Naive thymus-derived CD8-positive, alpha-beta T cell (primary cell): ENCODE results near the gene CDKN2A. TPM values are rescaled to one million over a fixed set of nuclear protein-coding genes. Genes with fewer than 3 reads are reported as not detected.

Experiments
- ATAC-seq, 2 donors: fragments of 150-1000 bp; cut with Tn5 transposase in 1 of 2; sonication (Bioruptor Pico), chemical (Tn5 transposase) in 1 of 2; 1 replicate in 1 of 2; 2 replicates in 1 of 2; pipeline ENCODE4 v1.10.0; 2021; ENCODE audit warnings: mild to moderate bottlenecking in 2 of 2, moderate library complexity in 2 of 2
- POLR2A ChIA-PET: fragments of 350-600 bp; sonication (Branson Sonifier 250); formaldehyde crosslinking; loops from one replicate; lab custom pipeline; 2021; ENCODE audit warnings: antibody characterized with exemption; lab: Charles Lee
- DNase-seq, 10 donors: peaks; one replicate each; pipeline versions ENCODE4 v3.0.0 to v3.0.0-alpha.2; 2020 to 2022
- H3K27ac Mint-ChIP-seq, 10 donors: one replicate each; pipeline ENCODE4 v1.8.0; 2020 to 2022; ENCODE audit warnings: mild to moderate bottlenecking in 10 of 10, mixed read lengths in 10 of 10, moderate library complexity in 4 of 10, inconsistent platforms in 1 of 10
- H3K27me3 Mint-ChIP-seq, 5 donors: one replicate each; pipeline ENCODE4 v1.8.0; 2021 to 2022; ENCODE audit warnings: mixed read lengths in 5 of 5
- H3K36me3 Mint-ChIP-seq, 3 donors: one replicate each; pipeline ENCODE4 v1.8.0; 2020 to 2022; ENCODE audit warnings: mixed read lengths in 3 of 3, mild to moderate bottlenecking in 2 of 3, inconsistent platforms in 1 of 3
- H3K4me1 Mint-ChIP-seq, 4 donors: one replicate each; pipeline ENCODE4 v1.8.0; 2021 to 2022; ENCODE audit warnings: mixed read lengths in 4 of 4
- H3K4me3 Mint-ChIP-seq, 10 donors: one replicate each; pipeline ENCODE4 v1.8.0; 2020 to 2022; ENCODE audit warnings: mild to moderate bottlenecking in 10 of 10, mixed read lengths in 10 of 10, moderate library complexity in 6 of 10, inconsistent platforms in 1 of 10
- H3K9me3 Mint-ChIP-seq, 9 donors: one replicate each; pipeline ENCODE4 v1.8.0; 2020 to 2022; ENCODE audit warnings: mixed read lengths in 9 of 9, mild to moderate bottlenecking in 3 of 9, inconsistent platforms in 1 of 9, moderate library complexity in 1 of 9
- polyA plus RNA-seq, 3 donors: library from polyadenylated mRNA; unstranded; fragments of 300-500 nt; fragmentation: Illumina TruSeq; gene quantifications; one replicate each; pipeline ENCODE4 v1.2.3, GENCODE V29; 2021
- total RNA-seq, 8 experiments: library from RNA in 2 of 8; stranded (reverse) in 2 of 8; gene quantifications; one replicate each; pipeline ENCODE4 v1.2.3 and lab custom pipeline; 2021 to 2026

Gene CDKN2A
- total and polyA plus RNA-seq, 5 experiments from 2014 or later, result 0.16 to 4.6 (median 0.77) TPM; not detected in 1

GRCh38 chr9:21972361-21972760 lies 21.8 kb downstream of the CDKN2A start:
- POLR2A ChIA-PET, result no interaction called here
- peaks cover 63 to 98% (median 88%) of the 10 kb centered on the region in 5 donors for H3K27me3 Mint-ChIP-seq
- H3K9me3 Mint-ChIP-seq, result peaks cover 0 to 65% (median 23%) of the 10 kb centered on the region in 9 donors
- ATAC-seq, result no peak
- DNase-seq, result no peak
- peaks cover 21 to 36% (median 26%) of the 10 kb centered on the region in 3 donors for H3K36me3 Mint-ChIP-seq
- H3K4me1 Mint-ChIP-seq, result peaks cover 13 to 32% (median 26%) of the 10 kb centered on the region in 4 donors
- peak overlapping the region in 1 of 10 donors; percentile 43 for H3K27ac Mint-ChIP-seq
- no peak overlapping the region for H3K4me3 Mint-ChIP-seq

- Mint-ChIP-seq H3K9me3 (peaks cover 0 to 68% (median 35%) of the 10 kb centered on the region in 9 donors), H3K27ac (peak overlapping the region in 2 of 10 donors; percentile 13 to 28), H3K4me1 (peaks cover 13 to 34% (median 28%) of the 10 kb centered on the region in 4 donors), H3K4me3 (no peak overlapping the region), H3K27me3 (peaks cover 64 to 100% (median 84%) of the 10 kb centered on the region in 5 donors), H3K36me3 (peaks cover 21 to 42% (median 25%) of the 10 kb centered on the region in 3 donors)
- no peak for ATAC-seq
- POLR2A ChIA-PET, result interaction anchor here (0.6 to 0.7 kb wide), 2 partner anchors 81 to 508 kb away, joined by 3 to 5 read pairs; no protein-coding TSS in a partner anchor
- DNase-seq, result no peak
Measured at GRCh38 chr9:21970800-21971640, 23.2 kb downstream of the CDKN2A start.

GRCh38 chr9:21969951-21970799 lies 24.0 kb downstream of the CDKN2A start:
- DNase-seq (no peak), ATAC-seq (no peak)
- Mint-ChIP-seq H3K36me3 (peaks cover 24 to 42% (median 25%) of the 10 kb centered on the region in 3 donors), H3K27me3 (peaks cover 62 to 100% (median 84%) of the 10 kb centered on the region in 5 donors), H3K9me3 (peaks cover 0 to 73% (median 37%) of the 10 kb centered on the region in 9 donors), H3K4me1 (peaks cover 9 to 38% (median 30%) of the 10 kb centered on the region in 4 donors), H3K27ac (peak overlapping the region in 2 of 10 donors; percentile 13 to 29), H3K4me3 (peak overlapping the region in 2 of 10 donors; percentile 7 to 22)
- POLR2A ChIA-PET, result no interaction called here

- peak overlapping the region in 7 of 10 donors; percentile 8 to 70 (median 41) for H3K4me3 Mint-ChIP-seq
- H3K27me3 Mint-ChIP-seq, result peaks cover 59 to 100% (median 82%) of the 10 kb centered on the region in 5 donors
- H3K9me3 Mint-ChIP-seq, result peaks cover 0 to 73% (median 37%) of the 10 kb centered on the region in 9 donors
- POLR2A ChIA-PET, result interaction anchor here (0.6 kb wide), 1 partner anchor 116 kb away, joined by 7 read pairs; no protein-coding TSS in a partner anchor
- peaks cover 21 to 42% (median 24%) of the 10 kb centered on the region in 3 donors for H3K36me3 Mint-ChIP-seq
- peaks cover 3 to 34% (median 28%) of the 10 kb centered on the region in 4 donors for H3K4me1 Mint-ChIP-seq
- peak overlapping the region in 5 of 10 donors; percentile 5 to 92 (median 43) for H3K27ac Mint-ChIP-seq
- DNase-seq (no peak), ATAC-seq (no peak)
Measured at GRCh38 chr9:21969011-21969940, 24.9 kb downstream of the CDKN2A start.

- H3K4me1 Mint-ChIP-seq, result peaks cover 2 to 30% (median 26%) of the 10 kb centered on the region in 4 donors
- peaks cover 4 to 78% (median 41%) of the 10 kb centered on the region in 9 donors for H3K9me3 Mint-ChIP-seq
- H3K27ac Mint-ChIP-seq, result peak overlapping the region in 5 of 10 donors; percentile 14 to 92 (median 43)
- H3K36me3 Mint-ChIP-seq, result peaks cover 23 to 44% (median 26%) of the 10 kb centered on the region in 3 donors
- H3K4me3 Mint-ChIP-seq, result peak overlapping the region in 7 of 10 donors; percentile 8 to 70 (median 61)
- peaks cover 64 to 100% (median 84%) of the 10 kb centered on the region in 5 donors for H3K27me3 Mint-ChIP-seq
- ATAC-seq (no peak), DNase-seq (peak in 1 of 10 donors; percentile 8)
- POLR2A ChIA-PET, result no interaction called here
Measured at GRCh38 chr9:21968331-21969010, 25.7 kb downstream of the CDKN2A start.

- H3K4me1 Mint-ChIP-seq, result peaks cover 2 to 29% (median 25%) of the 10 kb centered on the region in 4 donors
- POLR2A ChIA-PET, result no interaction called here
Measured at GRCh38 chr9:21967702-21968101, 26.5 kb downstream of the CDKN2A start.

GRCh38 chr9:21967169-21967568 lies 27.0 kb downstream of the CDKN2A start:
- peak in 1 of 10 donors; percentile 4 for DNase-seq
- peaks cover 2 to 29% (median 25%) of the 10 kb centered on the region in 4 donors for H3K4me1 Mint-ChIP-seq
- POLR2A ChIA-PET, result interaction anchor here (0.7 kb wide), 1 partner anchor 630 kb away, joined by 3 read pairs; no protein-coding TSS in a partner anchor
- H3K27me3 Mint-ChIP-seq, result peaks cover 65 to 100% (median 85%) of the 10 kb centered on the region in 5 donors
- H3K9me3 Mint-ChIP-seq, result peaks cover 8 to 80% (median 46%) of the 10 kb centered on the region in 9 donors
- H3K36me3 Mint-ChIP-seq, result peaks cover 28 to 48% (median 31%) of the 10 kb centered on the region in 3 donors
- no peak for ATAC-seq
- peak overlapping the region in 1 of 10 donors; percentile 88 for H3K27ac Mint-ChIP-seq
- no peak overlapping the region for H3K4me3 Mint-ChIP-seq

More at GRCh38 chr9:21967702-21968101, 26.5 kb downstream of the CDKN2A start:
- H3K27me3 Mint-ChIP-seq, result peaks cover 66 to 100% (median 85%) of the 10 kb centered on the region in 5 donors
- DNase-seq (peak in 1 of 10 donors; percentile 5), ATAC-seq (no peak)
- peaks cover 28 to 51% (median 30%) of the 10 kb centered on the region in 3 donors for H3K36me3 Mint-ChIP-seq
- H3K9me3 Mint-ChIP-seq, result peaks cover 9 to 81% (median 46%) of the 10 kb centered on the region in 9 donors
- H3K4me3 Mint-ChIP-seq, result peak overlapping the region in 4 of 10 donors; percentile 26 to 56 (median 38)
- H3K27ac Mint-ChIP-seq, result peak overlapping the region in 1 of 10 donors; percentile 88

GRCh38 chr9:21966140-21966851 lies 27.9 kb downstream of the CDKN2A start:
- no peak for DNase-seq
- H3K9me3 Mint-ChIP-seq, result peaks cover 8 to 76% (median 46%) of the 10 kb centered on the region in 9 donors
- H3K4me3 Mint-ChIP-seq, result peak overlapping the region in 5 of 10 donors; percentile 35 to 64 (median 54)
- peaks cover 2 to 27% (median 24%) of the 10 kb centered on the region in 4 donors for H3K4me1 Mint-ChIP-seq
- H3K36me3 Mint-ChIP-seq, result peaks cover 27 to 42% (median 31%) of the 10 kb centered on the region in 3 donors
- H3K27me3 Mint-ChIP-seq, result peaks cover 63 to 100% (median 84%) of the 10 kb centered on the region in 5 donors
- ATAC-seq, result no peak
- H3K27ac Mint-ChIP-seq, result peak overlapping the region in 2 of 10 donors; percentile 62 to 83
- POLR2A ChIA-PET, result interaction anchor here (0.7 kb wide), 1 partner anchor 629 kb away, joined by 3 read pairs; no protein-coding TSS in a partner anchor

- peak overlapping the region in 9 of 10 donors; percentile 12 to 74 (median 54) for H3K4me3 Mint-ChIP-seq
- POLR2A ChIA-PET, result no interaction called here
- H3K27me3 Mint-ChIP-seq, result peaks cover 62 to 100% (median 84%) of the 10 kb centered on the region in 5 donors
- DNase-seq (peak in 1 of 10 donors; percentile 12), ATAC-seq (peak; percentile 36 to 38)
- H3K27ac Mint-ChIP-seq, result no peak overlapping the region
- peaks cover 8 to 71% (median 46%) of the 10 kb centered on the region in 9 donors for H3K9me3 Mint-ChIP-seq
- H3K4me1 Mint-ChIP-seq, result peaks cover 2 to 25% (median 22%) of the 10 kb centered on the region in 4 donors
- peaks cover 25 to 41% (median 32%) of the 10 kb centered on the region in 3 donors for H3K36me3 Mint-ChIP-seq
Measured at GRCh38 chr9:21965401-21965951, 28.7 kb downstream of the CDKN2A start.
